HG03280 (cell line): ENCODE measurements around the gene DHRS3.
"Not testable (repeated sequence)": the region's sequence is repeated elsewhere in the genome, so short reads cannot be mapped to it uniquely, and the experiment has no call there.

ENCODE experiments used
- ATAC-seq: cut with Tn5 transposase; IDR thresholded peaks from one replicate; pipeline ENCODE4 v1.9.1; 2021; ENCODE audit warnings: mild to moderate bottlenecking, moderate library complexity; ENCODE audit not compliant: unreplicated experiment

DHRS3 gene

GRCh38 chr1:12540580-12541273 is 77.3 kb downstream of the DHRS3 start:
- ATAC-seq: no peak

GRCh38 chr1:12539705-12540579 is 78.1 kb downstream of the DHRS3 start:
- ATAC-seq: no peak

- ATAC-seq: no peak
These were observed 78.7 kb downstream of the DHRS3 start for GRCh38 chr1:12539320-12539704.

- not testable (repeated sequence) for ATAC-seq
These were observed 79.5 kb downstream of the DHRS3 start for GRCh38 chr1:12538536-12538935.

GRCh38 chr1:12537906-12538461 is 80.0 kb downstream of the DHRS3 start:
- no peak for ATAC-seq

DNA sequence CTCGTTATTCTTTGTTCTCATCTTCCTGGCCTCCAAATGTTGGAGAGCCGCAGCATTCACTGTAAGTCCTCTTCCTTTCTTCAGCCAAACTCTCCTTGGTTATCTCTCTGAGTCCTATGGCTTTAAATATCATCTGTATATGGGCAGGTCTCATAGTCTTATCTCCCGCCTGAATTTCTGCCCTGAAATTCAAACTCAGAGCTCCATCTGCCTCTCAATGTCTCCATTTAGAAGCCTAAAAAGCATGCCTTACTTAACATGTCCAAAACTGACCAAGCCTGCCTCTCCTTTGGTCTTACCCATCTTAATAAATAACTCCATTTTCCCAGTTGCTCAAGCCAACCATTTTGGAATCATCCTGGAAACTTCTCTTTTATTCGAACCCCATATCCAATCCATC is 80.7 kb downstream of the DHRS3 start:
- ATAC-seq: no peak

- ATAC-seq: no peak
These were observed 81.9 kb downstream of the DHRS3 start for GRCh38 chr1:12536023-12536639.

DNA sequence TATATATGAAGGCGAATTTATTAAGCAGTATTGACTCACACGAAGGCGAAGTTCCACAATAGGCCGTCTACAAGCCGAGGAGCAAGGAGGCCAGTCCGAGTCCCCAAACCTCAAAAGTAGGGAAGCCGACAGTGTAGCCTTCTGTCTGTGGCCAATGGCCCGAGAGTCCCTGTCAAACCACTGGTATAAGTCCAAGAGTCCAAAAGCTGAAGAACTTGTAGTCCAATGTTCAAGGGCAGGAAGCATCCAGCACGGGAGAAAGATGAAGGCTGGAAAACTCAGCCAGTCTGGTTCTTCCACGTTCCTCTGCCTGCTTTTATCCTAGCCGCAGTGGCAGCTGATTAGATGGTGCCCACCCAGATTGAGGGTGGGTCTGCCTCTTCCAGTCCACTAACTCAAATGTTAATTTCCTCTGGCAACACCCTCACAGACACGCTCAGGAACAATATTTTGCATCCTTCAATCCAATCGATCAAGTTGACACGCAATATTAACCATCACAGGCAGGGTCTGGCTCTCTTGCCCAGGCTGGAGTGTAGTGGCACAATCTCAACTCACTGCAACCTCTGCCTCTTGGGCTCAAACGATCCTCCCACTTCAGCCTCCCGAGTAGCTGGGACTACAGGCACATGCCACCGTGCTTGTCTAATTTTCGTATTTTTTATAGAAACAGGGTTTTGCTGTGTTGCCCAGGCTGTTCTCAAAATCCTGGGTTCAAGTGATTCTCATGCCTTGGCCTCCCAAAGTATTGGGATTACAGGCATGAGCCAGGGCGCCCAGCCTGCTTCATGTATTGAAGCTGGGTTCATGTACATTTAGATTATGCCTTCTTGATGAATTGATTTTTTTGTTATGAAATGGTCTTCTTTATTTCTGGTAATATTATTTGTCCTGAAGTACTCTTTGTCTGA is 85.3 kb downstream of the DHRS3 start:
- ATAC-seq: no peak

DNA sequence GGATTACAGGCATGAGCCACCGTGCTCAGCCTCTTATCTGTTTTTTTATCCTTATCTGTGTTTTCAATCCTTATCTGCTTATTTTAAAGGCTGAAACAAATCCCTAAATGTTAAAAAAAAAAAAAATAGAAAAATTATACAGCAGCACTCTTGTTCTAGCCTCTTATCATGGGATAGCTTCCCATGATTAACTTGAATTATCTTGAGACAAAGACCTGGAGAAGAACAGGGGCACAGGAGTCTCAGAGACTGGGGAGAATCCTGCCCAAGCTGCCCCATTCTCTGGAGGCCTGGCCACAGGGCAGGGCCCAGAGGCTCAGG is 86.9 kb downstream of the DHRS3 start:
- ATAC-seq: no peak

DNA sequence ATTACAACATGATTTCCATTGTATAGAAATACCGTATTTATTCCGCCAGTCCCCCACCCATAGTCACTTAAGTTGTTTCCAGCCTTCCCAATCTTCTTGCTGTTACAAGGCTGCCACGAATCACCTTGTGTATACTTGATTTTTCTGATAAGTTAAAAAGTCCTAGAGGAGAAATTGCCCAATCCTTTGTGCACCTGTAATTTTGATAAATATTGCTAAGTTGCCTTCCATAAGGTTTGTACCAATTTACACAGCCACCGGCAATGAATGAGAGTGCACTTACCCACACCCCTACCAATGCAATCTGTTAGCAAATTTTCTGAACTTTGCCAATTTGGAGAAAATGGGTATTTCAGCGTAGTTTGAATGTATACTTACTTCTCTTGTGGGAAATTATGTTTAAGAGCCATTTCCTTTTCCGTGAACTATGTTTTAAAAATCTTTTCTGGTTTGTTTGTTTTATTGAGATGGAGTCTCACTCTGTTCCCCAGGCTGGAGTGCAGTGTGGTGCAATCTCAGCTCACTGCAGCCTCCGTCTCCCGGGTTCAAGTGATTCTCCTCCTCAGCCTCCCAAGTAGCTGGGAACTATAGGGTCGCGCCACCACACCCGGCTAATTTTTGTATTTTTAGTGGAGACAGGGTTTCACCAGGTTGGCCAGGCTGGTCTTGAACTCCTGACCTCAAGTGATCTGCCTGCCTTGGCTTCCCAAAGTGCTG is 87.4 kb downstream of the DHRS3 start:
- ATAC-seq: no peak

DNA sequence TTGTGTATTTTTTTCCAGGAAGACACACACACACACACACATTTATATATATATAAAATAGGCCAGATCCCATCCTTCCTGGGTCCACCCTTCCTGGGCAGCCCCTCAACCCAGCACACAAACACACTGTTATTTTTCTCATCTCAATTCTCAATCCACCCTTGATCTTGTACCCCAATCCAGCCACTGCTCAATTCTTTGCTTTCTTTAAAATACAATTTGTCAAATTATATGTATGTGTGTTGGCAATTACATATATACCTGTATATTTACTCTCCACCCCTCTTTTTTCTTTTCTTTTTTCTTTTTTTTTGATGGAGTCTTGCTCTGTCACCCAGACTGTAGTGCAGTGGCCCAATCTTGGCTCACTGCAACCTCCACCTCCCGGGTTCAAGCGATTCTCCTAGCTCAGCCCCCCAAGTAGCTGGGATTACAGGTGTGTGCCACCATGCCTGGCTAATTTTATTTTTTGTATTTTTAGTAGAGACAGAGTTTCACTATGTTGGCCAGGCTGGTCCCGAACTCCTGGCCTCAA is 88.3 kb downstream of the DHRS3 start:
- no peak for ATAC-seq

DNA sequence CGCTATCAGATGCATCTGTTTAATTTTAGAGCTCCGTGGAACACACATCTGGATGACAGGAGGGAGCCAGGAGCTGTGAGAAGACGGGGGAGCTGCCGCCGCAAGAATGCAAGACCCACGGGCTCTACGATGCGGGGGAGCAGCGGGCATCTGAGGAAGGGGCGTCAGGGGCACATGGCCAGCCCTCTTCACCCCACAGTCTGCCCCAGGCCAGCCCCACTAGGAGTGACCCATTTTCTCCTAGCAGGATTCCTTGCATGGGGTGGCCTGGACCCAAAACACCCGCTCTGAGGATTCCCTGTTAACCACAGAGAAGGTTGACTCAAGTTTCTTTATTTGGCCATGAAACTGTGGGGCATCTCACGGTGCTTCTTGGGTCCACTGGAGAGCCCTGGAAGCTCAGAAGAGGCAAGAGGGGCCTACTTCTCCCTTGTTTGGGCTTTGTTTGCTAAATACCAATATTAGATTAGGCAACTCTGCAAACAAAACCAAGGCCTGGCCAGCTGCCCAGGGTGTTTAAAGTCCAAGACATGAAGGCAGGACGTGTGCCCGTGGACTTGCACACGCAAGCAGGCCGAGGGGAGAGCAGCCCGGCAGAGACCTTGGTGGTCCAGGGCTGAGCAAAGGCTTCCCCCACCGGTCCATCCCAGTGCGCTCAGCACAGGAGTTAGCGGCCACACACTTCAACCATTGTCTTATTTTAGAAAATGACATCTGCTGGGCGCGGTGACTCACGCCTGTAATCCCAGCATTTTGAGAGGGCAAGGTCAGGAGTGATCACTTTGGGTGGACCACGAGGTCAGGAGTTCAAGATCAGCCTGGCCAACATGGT is 89.8 kb downstream of the DHRS3 start:
- no peak for ATAC-seq

DNA sequence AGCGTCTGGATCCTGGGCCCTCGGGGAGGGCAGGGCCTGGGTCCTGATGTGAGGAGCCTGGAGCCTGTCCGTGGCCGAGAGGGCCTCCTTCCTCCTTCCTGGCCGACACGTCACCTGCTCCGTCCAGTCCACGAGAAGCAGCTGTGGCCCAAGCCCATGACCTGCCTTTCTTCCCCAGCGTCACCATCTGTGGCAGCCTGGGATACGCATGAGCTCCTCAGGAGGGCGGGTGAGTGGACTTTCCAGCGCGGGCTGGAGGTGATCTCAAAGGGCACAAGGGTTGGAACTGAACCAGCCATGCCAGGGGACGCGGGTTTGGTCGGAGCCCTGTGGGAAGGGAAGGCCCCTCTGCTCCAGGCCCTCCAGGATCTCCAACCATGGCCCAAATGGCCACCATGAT is 90.4 kb downstream of the DHRS3 start:
- no peak for ATAC-seq

DNA sequence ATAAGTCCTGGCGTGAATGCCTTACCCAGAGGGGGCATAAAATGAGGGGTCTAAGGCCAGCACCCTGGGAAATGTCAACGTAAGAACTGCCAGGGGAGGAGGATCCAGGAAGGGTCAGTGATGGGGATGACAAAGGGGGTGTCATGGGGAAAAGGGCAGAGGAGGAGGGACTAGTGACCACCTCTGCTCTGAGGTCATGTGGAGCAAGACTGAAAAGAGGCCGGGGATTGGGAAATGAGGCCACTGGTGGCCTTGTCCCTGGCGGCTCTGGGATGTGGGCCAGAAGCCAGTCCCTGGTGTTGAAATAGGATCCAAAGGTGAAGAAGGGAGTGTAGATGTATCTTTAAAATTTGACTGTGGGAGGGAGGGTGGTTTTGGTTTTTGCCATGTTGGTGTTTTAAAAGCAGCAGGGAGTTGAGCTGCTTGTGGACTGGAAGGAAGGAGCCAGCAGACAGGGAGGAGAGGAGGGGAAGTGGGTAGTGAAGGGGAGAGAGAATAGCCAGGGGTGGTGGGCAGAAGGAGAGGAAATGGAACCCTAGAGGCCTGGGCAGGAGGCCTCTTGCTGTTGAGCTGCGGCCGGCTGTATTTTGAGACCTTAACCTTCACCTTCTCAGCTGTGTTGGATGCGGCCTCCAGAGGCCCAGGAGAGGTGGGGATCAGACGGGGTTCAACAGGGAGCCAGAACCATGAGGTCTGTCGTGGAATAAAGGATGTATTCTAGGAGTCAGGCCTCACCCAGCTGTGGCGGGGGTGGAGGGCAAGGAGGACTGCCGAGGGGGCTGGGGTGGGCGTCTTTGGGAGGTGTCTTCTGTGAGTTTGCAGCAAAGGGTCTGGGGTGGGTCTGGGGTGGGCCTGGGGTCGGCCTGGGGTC is 92.5 kb downstream of the DHRS3 start:
- no peak for ATAC-seq

DNA sequence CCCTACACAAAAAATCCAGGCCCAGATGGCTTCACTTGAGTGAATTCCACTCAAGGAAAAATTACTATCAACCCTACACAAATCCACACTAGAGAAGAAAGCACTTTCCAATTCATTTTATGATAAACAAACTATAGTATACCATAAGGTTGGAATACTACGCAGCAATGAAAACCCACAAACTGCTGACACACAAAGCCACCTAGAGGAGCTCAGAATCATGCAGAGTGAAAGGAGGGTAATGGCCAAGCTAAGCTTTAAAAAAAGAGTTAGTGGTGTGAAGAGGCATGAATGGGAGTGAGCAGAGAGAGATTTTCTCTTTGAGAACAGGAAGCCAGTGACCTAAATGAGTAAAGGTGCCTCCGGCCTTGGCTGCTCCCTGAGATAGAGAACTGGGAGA is 93.7 kb downstream of the DHRS3 start:
- no peak for ATAC-seq

DNA sequence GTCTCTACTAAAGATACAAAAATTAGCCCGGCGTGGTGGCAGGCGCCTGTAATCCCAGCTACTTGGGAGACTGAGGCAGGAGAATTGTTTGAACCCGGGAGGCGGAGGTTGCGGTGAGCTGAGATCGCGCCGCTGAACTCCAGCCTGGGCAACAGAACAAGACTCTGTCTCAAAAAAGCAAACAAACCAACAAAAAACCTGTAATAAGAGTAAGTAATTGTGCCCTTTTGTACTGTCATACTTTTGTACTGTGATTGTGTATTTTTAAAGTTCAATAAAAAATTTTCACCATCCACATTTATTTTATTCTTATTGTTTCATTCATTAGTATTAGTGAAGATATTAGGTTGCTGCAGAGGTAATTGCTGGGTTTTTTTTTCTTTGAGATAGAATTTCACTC is 95.2 kb downstream of the DHRS3 start:
- ATAC-seq: not testable (repeated sequence)

DNA sequence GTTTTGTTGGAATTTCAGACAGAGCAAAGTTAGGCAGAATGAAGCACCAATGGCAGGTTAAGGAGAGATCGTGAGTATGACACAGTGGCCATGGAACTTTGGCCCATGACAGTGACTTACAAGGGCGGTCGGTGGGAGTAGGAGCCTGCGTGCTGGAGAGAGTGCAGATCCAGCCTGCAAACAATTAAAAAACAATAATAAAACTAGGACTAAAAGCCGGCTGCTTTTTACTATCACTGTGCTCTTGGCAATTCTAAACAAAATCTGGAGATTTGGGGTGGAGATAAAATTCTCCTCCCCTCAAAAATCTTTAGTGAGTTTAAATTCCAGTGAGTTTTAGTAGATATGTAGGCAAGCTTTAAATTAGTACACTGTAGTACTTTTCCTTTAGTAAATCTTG is 96.9 kb downstream of the DHRS3 start:
- no peak for ATAC-seq
